NK-92 treated with Interleukin-12 subunit alpha and Interleukin-12 subunit beta, amount 100 ng/mL, for 24 hours (cell line): ENCODE measurements around the gene CCDC154.
"Not testable (repeated sequence)": the region's sequence is repeated elsewhere in the genome, so short reads cannot be mapped to it uniquely, and the experiment has no call there.

ENCODE experiments used
- DNase-seq: peaks from one replicate; lab custom pipeline; 2025; lab: John Stamatoyannopoulos, UW

CCDC154 gene

DNA sequence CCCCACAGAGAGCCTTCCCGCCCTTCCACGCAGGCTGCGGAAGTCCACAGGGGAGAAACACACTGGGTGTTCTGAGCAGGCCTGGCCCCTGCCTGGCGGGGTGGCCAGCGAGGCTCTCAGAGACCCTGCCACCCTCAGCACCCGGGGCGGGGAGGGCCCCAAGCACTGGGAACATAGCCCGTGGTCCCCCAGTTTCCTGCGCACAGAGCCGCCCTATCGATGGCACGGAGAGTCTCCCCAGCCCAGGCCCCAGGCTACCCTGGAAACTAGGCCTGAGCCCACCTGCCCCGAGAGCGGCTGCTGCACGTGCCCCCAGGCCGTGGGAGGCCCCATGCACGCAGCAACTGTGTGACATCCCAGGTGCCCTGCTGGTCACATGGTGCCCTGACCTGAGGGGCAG lies 10.2 kb upstream of the CCDC154 start:
- no peak for DNase-seq

DNA sequence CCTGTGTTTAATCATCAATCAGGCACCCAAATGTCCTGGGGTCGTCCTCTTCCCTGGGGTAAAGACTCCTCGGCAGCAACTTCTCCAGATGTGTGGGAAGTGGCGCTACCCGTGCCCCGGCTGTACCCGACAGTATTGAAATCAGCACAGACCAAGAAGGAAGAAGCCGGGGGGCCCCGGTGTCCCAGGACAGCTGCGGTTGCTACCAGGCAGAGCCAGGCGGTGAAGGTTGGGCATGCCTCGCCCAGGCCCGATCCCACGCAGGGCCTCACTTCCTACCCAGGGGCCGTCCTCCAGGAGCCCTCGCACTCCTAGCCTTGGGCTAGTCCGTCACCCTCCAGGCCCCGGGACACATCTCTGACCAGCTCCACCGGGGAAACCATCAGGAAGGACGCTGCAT lies 9.0 kb upstream of the CCDC154 start:
- no peak for DNase-seq

DNA sequence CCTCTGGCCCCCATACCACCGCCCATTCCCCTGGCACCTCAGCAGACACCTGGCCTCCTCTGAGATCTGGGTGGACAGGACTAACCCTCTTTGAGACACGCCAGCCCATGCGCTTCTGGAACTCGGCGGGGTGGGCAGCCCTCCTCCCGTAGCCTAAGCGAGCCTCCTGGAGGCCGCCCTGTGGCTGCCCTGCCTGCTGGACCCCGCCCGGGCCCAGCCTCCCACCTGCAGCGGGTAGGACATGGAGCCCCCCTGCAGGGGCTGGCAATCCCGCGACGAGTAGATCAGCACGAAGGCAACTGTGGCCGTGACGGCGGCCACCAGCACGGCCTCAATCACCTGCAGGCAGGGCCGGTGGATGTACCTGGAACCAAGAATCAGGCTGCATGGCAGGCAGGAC lies 8.2 kb upstream of the CCDC154 start:
- no peak for DNase-seq

DNA sequence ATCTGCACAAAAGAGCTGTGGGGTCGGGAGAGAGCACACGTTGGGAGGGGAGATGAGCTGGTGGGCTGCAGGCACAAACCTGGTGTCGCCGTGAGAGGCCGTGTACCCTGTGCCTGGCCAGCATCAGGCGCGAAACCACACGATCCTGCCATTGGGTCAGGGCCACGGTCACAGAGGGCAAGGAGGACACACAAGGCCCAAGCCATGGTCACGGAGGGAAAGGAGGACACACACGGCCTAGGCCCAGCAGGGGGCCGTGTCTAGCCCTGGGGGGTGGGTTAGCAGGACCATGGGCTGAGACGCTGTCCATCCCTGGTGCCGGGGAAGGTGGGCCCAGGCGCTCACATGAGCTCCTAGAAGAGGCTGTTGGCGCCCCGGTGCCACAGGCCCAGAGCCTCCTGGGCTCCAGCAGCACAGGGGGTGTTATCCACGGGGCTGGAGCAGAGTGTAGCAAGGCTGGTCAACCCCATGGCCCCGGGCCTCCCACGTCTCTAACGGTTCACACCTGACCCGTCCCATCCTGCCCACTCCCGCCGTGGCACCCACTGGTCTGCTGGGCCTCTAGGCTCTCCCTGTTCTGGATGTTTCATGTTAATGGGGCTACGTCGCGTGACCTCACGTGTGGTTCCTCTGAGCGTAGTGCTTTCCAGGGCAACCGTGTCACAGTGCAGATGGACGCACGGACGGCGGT lies 7.5 kb upstream of the CCDC154 start:
- no peak for DNase-seq

DNA sequence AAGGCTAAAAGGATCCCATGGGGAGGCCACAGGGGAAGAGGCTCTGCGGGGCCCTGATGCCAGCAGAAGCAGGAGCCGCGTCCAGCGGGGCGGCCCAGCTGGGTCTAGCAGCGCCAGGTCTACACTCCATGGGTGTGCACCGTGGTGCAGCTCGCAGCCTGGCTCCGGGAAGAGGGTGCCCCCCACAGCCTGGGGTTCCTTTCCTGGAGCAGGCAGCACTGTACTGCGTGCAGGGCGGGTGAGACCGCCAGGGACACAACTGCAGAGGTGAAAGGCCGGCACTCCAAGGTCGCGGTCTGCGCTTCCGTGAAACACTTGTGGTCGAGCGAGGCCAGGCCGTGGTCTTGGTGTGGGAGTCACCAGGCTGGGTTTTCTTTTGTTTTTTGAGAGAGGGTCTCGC lies 6.5 kb upstream of the CCDC154 start:
- no peak for DNase-seq

DNA sequence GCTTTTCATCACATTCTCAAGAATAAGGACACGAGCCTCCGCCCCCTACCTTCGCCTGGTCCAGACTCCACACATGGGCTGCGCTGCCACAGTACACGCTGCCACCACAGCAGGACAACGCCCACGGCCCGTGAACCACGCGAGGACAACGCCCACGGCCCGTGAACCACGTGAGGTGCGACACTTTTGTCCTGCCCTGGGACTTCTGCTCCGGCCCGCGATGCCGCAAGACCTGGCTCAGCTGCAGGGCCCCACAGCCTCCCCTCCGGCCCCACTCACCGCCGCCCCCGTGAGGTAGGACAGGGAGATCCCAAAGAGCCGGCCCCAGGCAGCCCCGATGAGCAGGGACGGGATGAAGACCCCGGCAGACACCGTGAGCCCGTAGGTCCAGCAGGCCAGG lies 5.9 kb upstream of the CCDC154 start:
- DNase-seq: no peak

DNA sequence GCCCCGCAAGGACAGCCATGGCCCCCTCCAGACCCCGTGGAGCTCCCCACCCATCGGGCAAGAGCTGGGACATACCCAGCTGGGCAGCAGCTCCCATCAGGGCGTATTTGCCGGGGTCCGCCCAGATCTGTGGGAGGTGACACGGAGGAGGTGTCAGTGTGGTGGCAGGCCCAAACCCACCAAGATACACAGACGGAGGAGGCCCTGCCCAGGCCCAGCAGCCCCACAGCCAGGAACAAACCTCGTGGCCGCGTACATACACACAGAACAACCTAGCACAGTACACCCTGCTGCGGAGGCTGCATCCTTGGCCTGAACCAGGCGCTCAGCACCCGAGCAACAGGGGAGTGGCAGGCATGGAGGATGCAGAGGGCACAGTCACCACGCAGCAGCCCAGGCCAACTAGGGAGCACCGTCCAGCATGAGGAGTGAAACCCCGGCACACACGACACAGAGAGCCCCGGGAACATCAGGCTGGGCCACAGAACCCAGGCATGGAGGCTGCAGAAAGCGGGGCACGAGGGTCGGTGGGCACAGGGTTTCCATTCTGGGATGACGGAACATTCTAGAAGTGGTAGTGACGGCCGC lies 4.9 kb upstream of the CCDC154 start:
- DNase-seq: no peak

DNA sequence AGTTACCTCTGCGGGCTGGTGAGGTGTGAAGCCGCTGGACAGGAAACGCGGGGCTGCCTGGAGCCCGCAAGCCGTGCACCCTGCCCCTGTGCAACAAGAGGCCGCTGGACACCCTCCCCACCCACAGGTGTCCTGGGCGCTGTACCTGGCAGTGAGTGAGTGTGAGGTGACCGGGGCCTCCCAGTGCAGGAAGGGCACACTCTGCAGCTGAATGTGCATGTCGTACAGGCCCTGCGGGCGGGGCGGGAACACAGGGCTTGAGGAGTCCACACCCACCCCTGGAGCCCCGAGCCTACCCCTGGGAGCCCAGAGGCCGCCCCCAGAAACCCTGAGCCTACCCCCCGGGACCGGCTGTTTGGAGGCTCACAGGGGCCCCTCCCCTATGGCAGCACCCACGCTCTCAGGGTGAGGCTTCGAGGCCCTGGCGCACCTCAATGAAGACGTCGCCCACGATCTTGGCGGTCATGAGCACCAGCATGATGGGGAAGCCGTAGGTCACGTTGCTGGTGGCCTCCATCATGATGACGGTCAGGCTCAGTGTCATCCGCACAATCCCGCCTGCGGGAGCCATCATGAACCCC lies 4.3 kb upstream of the CCDC154 start:
- DNase-seq: no peak

DNA sequence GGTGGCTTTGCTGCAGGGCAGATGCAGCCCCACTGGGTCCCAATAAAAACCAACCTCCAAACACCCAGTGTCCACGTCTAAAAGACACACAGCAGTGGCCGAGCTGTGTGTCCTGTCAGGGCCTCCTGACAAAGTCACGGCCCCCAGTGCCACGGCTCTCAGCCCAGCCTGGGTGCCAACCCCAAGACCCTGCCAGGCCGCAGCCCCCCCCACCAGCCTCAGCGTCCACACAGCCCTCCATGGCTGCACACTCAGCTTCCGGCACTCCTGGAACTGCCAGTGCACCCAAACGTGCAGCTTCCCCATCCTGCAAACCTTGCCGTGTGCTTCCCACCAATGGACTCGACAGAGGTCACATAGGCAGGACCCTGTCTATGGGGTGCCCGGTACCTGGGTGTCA lies 3.6 kb upstream of the CCDC154 start:
- no peak for DNase-seq

DNA sequence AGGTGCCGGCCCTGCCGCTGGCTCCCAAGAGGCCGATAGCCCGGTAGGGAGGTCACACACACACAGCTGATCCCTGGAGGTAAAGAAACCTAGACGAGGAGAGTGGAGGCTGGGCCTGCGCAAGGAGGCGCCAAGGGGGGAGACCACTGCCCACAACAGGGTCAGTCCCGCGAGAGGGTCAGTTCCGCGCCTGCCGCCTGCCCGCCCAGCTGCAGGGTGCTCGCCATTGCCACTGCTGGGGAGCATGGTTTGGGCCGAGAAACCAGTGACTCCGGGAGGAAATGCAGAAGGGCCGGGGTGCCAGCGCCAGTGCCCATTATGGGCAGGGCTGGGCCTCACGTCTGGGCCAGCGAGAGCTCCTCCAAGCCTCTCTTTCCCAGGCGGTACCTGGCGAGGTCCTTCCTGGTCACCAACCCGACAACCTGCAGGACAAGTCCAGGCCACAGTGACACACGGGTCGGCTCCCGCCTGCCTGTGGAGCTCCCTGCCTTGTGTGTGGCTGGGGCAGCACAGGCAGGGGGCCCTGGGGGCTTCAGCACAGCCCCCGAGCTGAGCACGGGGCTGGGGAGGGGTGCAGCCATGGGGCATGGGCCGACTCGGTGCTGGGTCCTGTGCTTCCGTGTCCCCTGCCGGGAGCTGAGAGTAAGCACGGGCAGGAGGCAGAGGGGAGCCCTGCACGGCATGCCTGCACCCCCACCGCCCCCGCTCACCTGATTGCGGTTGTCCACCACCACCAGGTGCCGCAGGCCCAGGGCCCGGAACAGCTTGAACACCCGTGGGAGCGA lies 2.1 kb upstream of the CCDC154 start:
- no peak for DNase-seq

DNA sequence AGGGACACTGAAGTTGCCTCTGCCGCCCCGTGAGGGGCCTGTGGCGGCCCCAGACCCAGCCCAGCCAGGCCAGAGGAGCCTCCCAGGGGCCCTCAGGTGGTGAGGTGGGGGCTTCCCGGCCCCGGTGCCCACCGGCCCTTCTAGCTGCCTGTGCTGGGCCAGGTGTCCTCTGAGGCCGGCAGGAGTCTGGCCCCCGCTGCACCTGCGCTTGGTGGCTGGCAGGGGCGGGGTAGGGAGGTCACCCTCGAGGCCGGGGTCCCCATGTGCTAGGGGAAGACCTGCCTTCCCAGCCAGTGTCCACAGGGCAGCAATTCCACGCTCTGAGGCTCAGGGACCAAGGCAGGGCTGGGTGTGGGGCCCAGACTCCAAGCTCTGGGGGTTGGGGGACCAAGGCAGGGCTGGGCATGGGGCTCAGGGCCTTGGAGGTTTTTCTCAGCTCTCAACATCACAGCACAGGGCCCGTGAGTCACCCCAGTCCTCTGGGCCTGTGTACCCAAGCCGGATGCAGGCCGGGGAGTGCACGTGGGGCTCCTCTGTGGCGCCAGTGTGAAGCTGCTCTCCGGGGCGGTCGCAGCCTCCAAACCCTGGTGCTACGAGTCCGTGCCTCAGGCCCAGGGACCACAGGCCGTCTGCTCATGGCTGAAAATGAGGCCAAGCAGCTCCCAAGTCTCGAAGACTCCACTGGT lies 1.3 kb upstream of the CCDC154 start:
- DNase-seq: no peak

DNA sequence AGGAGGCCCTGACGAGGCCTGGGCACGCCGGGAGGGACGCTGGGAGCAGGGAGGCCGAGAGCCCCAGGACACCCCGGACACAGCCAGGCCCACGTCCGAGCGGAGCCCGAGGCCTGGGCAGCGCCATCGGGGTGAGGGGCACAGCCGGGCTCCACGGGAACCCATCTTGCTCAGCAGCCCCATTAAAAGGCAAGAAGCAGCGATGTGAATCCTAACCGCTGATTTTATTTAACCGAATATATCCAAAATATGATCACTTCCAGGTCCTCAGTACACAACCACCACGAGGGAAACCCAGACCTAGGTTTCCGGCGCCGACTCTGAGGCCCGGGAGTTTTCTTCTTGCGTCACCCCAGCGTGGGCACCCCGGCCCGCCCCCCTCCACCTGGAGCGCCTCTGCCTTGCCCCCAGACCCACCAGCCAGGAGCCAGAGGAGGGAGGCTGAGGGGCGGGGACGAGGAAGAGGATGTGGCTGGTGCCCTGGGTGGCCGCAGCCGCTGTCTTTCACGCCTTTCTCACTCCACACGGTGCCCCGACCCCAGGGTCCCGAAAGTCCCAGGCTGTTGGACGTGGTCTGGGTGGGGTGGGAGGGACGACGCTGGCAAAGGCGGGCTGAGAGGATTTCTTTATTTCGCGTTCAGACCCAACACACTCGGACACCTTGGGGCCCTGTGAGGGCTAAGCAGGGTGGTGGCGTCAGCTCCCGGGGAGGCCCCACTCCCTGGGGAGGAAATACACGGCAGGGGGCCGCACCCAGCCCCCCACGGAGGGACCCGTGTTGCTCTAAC lies 568 bp upstream of the CCDC154 start:
- no peak for DNase-seq

DNA sequence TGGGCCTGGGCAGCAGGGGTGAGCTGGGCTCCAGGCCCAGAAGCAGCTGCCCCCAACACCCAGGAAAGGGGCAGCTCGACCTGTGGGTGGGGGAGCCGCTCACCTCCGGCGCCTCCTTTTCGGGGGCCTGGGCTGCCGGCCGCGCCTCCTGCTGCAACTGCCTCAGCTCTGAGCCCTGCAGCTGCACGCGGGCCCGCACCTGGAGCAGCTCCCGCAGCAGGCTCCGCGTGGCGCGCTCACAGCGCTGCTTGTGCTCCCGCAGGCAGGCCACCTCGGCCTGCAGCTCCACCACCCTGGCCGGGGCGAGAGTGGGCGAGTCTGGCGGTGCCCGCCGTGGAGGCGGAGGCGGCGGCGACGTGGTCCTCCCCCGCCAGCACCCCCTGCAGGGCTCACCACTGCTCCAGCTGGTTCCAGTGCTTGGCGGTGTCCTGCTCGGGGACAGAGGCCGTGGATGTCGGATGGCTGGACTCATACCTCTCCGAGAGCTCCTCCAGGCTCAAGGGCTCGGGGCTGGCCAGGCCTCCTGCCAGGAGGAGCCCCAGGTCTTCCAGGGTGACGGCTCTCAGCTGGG lies 868 bp downstream of the CCDC154 start:
- DNase-seq: no peak

DNA sequence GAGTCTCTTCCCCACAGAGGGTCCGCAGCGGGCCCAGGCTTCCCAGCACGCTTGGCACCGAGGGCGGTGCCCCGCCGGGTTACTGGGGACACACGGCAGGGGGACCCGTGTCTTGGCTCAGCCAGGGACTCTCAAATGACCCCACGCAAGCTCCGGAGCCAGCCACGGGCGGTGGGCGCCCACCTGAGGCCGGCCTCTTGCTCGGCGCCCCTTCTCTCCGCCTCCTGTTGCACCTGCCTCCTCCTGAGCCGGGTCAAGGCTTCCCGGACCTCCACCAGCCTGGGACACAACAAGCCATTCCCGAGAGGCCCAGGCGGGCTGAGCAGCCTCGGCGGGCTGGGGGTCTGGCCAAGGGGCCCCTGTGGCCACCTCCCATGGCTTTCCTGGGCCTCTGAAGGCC lies 1.7 kb downstream of the CCDC154 start:
- DNase-seq: no peak

DNA sequence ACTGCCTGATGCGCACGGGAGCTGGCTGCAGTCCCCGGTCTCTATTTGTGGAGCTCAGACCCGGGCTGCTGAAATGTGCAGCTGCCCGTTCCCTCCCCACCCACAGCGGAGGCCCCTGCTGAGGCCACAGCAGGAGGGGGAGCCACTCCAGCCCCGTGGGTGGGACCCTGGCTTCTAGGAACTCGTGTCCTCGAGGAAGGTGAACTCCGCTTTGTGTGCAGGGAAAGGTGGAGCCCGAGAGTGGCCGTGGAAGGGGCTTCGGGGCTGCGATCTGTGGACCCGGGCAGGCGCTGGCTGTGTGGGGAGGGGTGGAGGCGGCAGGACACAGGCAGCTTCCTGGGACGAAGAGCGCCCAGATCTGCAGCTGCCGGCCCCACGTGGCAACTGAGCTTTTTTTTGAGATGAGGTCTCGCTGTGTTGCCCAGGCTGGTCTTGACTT lies 2.9 kb downstream of the CCDC154 start:
- DNase-seq: no peak

DNA sequence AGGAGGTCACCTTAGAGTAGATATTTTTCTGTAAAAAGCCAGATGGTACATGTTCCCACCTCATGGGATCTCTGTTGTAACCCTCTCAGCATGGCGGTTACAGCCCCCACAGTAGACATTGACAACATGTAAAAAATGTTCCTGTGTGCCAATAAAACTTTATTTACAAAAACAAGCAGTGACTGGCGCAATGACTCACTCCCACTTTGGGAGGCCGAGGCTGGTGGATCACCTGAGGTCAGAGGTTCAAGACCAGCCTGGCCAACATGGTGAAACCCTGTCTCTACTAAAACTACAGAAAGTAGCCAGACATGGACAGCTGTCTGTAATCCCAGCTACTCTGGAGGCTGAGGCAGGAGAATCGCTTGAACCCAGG lies 4.7 kb downstream of the CCDC154 start:
- DNase-seq: not testable (repeated sequence)

DNA sequence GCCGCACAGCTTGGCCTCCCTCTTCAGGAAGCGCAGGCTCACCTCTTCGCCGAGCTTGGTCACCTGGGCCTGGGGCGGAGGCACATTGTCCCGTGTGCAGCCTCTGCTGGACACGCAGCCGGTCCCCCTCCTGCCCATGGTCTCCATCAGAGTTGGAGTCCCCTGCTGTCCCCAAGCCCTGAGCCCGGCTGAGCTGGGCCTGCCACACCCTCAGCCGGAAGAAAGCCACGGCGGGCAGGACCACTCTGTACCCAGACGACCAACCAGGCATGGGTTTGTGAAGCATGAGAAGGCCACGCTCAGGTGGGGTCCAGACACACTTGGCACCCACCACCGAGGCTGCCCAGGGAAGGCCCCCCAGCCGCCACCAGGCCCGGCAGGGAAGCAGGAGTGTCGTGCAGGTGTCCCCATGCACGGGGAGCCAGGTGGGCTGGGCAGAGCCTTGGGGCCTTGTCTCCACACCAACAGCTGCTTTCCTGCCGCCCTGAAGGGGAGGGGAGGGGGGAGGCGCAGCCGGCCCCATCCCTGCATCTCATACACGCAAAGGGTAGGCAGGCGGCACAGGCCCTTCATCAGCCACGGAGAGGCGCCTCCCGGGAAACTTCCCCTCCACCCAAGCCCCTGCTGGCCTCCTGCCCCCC lies 5.2 kb downstream of the CCDC154 start:
- DNase-seq: no peak

DNA sequence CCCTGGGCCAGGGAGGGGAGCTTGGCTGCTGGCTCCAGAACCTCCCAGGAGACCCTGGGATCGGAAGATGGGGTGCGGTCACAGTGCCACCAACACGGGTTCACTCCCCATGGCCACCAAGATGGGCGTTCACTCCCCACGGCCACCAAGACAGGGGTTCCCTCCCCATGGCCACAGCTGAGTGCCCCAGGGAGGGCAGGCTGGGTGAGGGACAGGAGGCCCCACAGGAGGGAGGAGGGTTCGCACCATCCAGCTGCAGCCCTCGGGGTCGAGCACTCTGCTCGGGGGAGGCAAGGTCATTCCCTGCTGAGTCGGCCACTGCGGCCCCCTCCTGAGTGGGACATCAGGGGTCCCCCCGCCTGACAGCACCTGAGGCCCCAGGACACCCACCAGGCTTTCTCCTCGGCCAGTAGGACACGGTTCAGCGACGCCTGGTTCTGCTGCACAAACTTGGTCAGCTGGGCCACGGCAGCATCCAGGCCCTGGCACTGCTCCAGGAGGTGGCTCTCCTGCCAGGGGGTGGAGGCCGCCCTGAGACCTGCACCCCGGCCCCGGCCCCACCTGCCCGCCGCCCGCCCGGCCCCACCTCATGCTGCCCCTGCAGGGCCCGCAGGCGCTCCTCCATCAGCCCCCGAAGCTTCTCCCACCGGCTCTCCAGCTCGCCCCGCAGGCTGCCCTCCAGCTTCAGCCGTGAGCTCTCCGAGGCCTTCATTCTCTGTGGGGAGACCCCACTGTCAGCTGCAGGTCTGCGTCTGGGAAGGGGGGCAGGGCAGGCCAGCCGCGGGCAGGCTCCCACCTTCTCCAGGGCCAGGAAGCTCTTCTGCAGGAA lies 5.9 kb downstream of the CCDC154 start:
- DNase-seq: no peak

DNA sequence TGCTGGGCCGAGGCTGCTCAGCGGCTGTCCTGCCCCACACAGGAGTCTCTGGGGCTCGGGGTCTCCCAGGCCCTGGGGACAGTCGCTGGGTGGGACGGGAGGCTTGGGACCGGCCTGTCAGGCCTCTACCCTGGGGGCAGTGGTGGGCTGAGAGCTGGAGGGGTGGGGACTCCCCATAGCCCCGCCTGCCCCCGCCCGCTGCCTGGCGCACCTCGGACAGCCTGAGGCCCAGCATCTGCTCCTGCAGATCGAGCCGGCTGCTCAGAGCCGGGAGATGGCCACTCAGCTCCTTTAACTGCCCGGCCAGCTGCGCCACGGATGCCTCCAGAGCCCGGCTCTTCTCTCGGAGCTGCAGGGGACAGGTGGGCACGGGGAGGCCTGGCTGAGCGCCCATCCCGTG lies 6.8 kb downstream of the CCDC154 start:
- no peak for DNase-seq
